ENCODE results near the gene STING1. TPM values are rescaled to one million over a fixed set of nuclear protein-coding genes. Genes with fewer than 3 reads are reported as not detected.

STING1 gene
- total and polyA plus RNA-seq, 2 of the 8 experiments (the other 6 are each of a cell fraction or from before 2014, with no cell fraction given) = 0.26 to 0.47 TPM

DNA sequence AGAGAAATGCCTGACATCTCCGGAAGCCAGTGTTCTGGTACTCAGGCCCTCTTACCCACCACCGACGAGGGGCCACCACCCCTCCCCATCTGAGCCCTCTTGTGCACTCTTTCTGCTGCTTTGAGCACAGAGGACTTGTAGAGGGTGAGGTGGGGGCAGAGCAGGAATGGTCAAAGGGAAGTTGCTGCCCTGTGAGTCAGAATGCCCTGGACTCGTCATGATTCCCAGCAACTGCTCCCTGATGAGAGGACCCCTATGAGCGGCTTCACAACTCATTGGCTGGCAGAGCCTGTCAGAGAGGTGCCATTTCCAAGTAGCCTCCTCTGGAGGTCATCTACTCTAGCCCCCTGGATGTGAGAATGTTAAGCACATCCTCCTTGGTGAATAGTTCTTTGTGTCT is 20.9 kb downstream of the STING1 start:
- Histone ChIP-seq H3K4me2 (ENCODE audit: insufficient read depth in 1 of 2, low read depth in 2 of 2, low read length in 2 of 2) (no peak overlapping the region), H4K20me1 (replicated peaks in 1 of 2; ENCODE audit: control insufficient read depth in 1 of 2, insufficient read depth in 2 of 2, low read length in 2 of 2) (no peaks in the 10 kb centered on the region), H3K4me3 (ENCODE audit: extremely low read depth in 1 of 4, insufficient read depth in 2 of 4, low read depth in 3 of 4, low read length in 4 of 4) (no peak overlapping the region), H3K79me2 (ENCODE audit: control insufficient read depth in 1 of 2, insufficient read depth in 2 of 2, low read length in 2 of 2) (no peaks in the 10 kb centered on the region), H4K91ac (replicated peaks; ENCODE audit: insufficient read length, low read length) (peak overlapping the region; percentile 45), H2BK120ac (replicated peaks; ENCODE audit: low read depth, low read length) (no peak overlapping the region), H3K18ac (ENCODE audit: extremely low read depth, low read length) (peak overlapping the region; percentile 29; the same call in 1 of the 2 replicates), H3K27me3 (replicated peaks in 1 of 4; ENCODE audit: control insufficient read depth in 3 of 4, extremely low read depth in 1 of 4, insufficient read depth in 3 of 4, low read length in 3 of 4) (no peaks in the 10 kb centered on the region), H3K56ac (replicated peaks; ENCODE audit: insufficient read length, low read depth, low read length) (no peak overlapping the region), H3K23me2 (ENCODE audit: low read depth, low read length) (no peaks in the 10 kb centered on the region), H3K79me1 (ENCODE audit: low read depth, low read length) (no peaks in the 10 kb centered on the region), H3K23ac (ENCODE audit: insufficient read length) (no peak overlapping the region), H3K9me3 (ENCODE audit: insufficient read depth in 2 of 2, low read depth in 1 of 2, low read length in 1 of 2) (no peaks in the 10 kb centered on the region), H3K14ac (ENCODE audit: insufficient read length) (no peak overlapping the region), H3K4ac (replicated peaks; ENCODE audit: insufficient read length, low read depth, low read length) (no peak overlapping the region), H2AFZ (ENCODE audit: low read length) (no peak overlapping the region), H2BK12ac (ENCODE audit: low read depth, low read length) (peak overlapping the region; percentile 75; the same call in 1 of the 2 replicates), H4K8ac (ENCODE audit: extremely low read depth, insufficient read depth, low read length) (no peak overlapping the region), H3K36me3 (ENCODE audit: control insufficient read depth in 2 of 4, insufficient read depth in 4 of 4, low read length in 3 of 4) (no peaks in the 10 kb centered on the region), H2BK20ac (ENCODE audit: low read length) (no peak overlapping the region; the same call in 1 of the 2 replicates), H2BK5ac (ENCODE audit: low read depth, low read length) (peak overlapping the region; percentile 22; the same call in 1 of the 2 replicates), H2BK15ac (ENCODE audit: low read length) (no peak overlapping the region; the same call in 1 of the 2 replicates), H3K4me1 (replicated peaks in 1 of 4; ENCODE audit: control insufficient read depth in 3 of 4, insufficient read depth in 4 of 4, low read length in 3 of 4) (peaks cover 5 to 15% (median 12%) of the 10 kb centered on the region in 4 experiments; a peak in 6 of 7 replicates), H3K27ac (ENCODE audit: low read depth, low read length) (no peak overlapping the region), H3K9ac (replicated peaks in 1 of 4; ENCODE audit: extremely low read depth in 1 of 4, low read depth in 3 of 4, low read length in 3 of 4) (no peak overlapping the region), H2AK5ac (ENCODE audit: low read depth, low read length) (no peak overlapping the region), H4K5ac (ENCODE audit: insufficient read length, low read depth, low read length) (no peak overlapping the region)
- TF ChIP-seq, protein P1, sequence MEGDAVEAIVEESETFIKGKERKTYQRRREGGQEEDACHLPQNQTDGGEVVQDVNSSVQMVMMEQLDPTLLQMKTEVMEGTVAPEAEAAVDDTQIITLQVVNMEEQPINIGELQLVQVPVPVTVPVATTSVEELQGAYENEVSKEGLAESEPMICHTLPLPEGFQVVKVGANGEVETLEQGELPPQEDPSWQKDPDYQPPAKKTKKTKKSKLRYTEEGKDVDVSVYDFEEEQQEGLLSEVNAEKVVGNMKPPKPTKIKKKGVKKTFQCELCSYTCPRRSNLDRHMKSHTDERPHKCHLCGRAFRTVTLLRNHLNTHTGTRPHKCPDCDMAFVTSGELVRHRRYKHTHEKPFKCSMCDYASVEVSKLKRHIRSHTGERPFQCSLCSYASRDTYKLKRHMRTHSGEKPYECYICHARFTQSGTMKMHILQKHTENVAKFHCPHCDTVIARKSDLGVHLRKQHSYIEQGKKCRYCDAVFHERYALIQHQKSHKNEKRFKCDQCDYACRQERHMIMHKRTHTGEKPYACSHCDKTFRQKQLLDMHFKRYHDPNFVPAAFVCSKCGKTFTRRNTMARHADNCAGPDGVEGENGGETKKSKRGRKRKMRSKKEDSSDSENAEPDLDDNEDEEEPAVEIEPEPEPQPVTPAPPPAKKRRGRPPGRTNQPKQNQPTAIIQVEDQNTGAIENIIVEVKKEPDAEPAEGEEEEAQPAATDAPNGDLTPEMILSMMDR (IDR thresholded peaks at IDR 0.05; ENCODE audit: control extremely low read depth in 1 of 3, insufficient read depth in 1 of 3, low read depth in 1 of 3, low read length in 3 of 3) = peak in 1 of 3 experiments; percentile 5; a peak in 1 of 4 replicates
- TF ChIP-seq E2F6 (IDR thresholded peaks at IDR 0.05) = no peak
- 82% methylated on average over 5 of the region's 5 CpGs; no CpG with 5 or more reads in 1 of the 2 experiments for WGBS, 2 experiments (ENCODE audit: extremely low coverage in 1 of 2, insufficient coverage in 1 of 2, insufficient read length in 1 of 2, insufficient replicate concordance in 2 of 2, low coverage in 1 of 2, low lambda C conversion rate in 2 of 2, missing lambda C conversion rate in 1 of 2)
- POLR2A ChIA-PET (ENCODE audit: partially characterized antibody) = interaction anchor here (1.2 to 1.9 kb wide), 3 partner anchors 18 to 22 kb away, joined by 4 to 6 read pairs (median 4); partner anchors contain the start of genes DNAJC18 and STING1
- DNase-seq (ENCODE audit: low read depth in 1 of 2, low spot score in 2 of 2) = no peak
- CTCF ChIA-PET (ENCODE audit: partially characterized antibody) = interaction anchor here (0.9 to 1.7 kb wide), 6 partner anchors 9 to 52 kb away, joined by 3 to 13 read pairs (median 4); partner anchors contain the start of genes SMIM33 and STING1
- FAIRE-seq = no peak
